GM19193 (cell line): ENCODE results near the gene ANKRD13C.

ENCODE experiments used
- POLR2A ChIP-seq: IDR thresholded peaks from 4 replicates; pipeline ENCODE4 v1.6.1; 2011; ENCODE audit not compliant: insufficient read depth, insufficient read length; ENCODE audit errors: extremely low read depth

Gene ANKRD13C

DNA sequence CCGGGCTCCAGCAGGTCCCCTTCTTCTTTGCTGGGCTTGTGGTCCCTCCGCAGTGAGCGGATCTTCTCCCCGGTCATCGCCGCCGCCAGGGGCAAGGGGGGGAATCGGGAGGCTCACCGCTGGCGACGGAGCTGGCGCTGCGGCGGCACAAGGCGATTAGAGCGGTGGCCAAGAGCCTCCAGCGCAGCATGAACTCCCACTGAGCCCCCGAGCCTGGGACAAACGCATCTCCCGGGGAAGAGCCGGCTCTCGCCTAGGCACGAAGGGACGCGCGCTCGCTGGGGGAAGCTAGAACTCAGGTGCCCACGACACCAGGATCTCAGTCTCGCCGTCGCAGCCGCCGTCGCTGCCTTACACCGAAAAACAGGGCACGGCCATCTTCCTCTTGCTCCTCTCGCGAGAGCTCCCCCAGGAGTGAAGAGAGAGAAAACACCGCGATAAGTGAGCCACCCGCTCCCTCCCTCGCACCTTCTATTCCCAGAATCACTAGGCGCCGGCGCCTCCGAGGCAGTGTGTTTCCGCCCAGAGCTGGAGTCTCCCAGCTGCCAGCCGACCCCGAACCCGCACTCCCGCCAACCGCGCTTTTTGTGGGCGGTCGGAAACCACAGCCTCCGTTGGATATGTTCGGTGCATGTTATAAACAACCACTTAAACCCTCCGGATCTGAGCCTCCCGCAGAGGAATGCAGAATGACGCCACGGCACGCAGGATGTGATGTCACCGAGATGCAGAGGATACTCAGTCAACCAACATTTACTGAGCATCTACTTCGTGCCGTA is at the start of gene ANKRD13C:
TSS of gene ANKRD13C (minus strand) at position 391 of the 779 bp plus-strand sequence. CDS start at position 77, 314 bp downstream.
- TF ChIP-seq POLR2A, result peak; percentile 97

GRCh38 chr1:70403759-70404158 is 49.2 kb upstream of the ANKRD13C start:
- TF ChIP-seq POLR2A, result no peak

GRCh38 chr1:70401974-70402373 is 47.5 kb upstream of the ANKRD13C start:
- TF ChIP-seq POLR2A, result no peak

- TF ChIP-seq POLR2A, result no peak
Measured at GRCh38 chr1:70400335-70400734, 45.8 kb upstream of the ANKRD13C start.

GRCh38 chr1:70397013-70397412 is 42.5 kb upstream of the ANKRD13C start:
- no peak for TF ChIP-seq POLR2A

DNA sequence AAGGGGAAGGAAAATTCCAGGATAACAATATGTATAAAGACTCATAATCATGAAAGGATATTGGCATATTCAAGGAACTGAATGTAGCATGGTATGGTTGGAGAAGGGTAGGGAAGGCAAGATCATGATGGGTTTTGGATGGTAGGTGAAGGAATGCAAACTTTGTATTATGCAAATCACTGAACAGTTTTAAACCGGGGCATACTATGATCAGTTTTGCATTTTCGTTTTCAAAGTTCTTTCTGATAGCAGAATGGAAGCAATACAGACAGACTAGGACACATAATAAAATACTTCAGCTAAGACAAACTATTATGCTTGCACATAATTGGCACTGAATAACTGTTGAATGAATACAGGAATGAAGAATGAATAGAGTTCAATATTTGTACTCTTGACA is 42.1 kb upstream of the ANKRD13C start:
- no peak for TF ChIP-seq POLR2A

DNA sequence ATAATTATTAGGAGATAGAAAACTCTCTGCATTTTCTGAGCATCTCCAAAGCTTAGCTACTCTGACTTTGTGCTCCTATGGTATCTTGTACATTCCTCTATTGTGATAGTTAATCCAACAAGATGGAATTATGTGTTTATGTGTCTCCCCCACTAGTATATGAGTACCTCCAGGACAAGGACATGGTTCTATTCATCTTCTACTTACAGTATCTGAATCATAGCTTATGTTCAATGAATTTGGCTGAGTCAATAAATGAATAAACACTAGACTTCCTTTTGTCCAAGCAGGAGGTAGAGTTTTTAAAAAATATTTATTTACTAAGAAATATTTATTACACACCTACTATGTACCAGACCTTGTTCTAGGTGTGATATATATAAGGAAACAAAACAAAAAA is 38.1 kb upstream of the ANKRD13C start:
- TF ChIP-seq POLR2A, result no peak

- no peak for TF ChIP-seq POLR2A
Measured at GRCh38 chr1:70387507-70387906, 33.0 kb upstream of the ANKRD13C start.

DNA sequence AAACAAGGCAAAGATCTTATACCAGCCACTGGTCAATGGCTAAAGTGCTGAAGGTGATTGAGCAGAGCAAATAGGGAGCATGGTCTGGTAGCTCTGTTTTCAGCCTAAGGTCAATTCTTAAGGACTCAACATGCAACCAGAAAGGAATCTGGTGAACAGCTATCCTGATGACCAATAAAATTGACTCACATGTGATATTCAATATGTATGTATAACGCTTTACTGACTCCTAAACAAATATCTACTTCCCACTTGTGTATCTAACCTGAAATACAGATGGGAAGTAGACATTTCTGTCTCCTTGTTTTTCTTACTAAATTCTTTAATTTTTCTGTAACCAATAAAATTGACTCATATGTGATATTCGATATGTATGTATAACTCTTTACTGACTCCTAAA is 31.6 kb upstream of the ANKRD13C start:
- no peak for TF ChIP-seq POLR2A

GRCh38 chr1:70385477-70385876 is 31.0 kb upstream of the ANKRD13C start:
- no peak for TF ChIP-seq POLR2A

DNA sequence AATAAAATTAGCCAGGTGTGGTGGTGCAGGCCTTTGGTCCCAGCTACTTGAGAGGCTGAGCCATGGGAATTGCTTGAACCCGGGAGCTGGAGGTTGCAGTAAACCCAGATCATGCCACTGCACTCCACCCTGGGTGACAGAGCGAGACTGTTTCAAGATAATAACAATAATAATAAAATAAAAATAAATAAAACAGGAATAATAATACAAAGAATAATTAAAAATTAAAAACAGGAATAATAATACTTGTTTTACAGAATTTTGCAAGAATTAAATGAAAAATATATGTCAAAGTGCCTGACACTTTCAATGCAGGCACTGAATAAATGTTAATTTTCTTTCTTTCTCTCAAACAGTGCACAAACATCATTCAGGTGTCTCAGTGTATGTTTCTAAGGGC is 30.0 kb upstream of the ANKRD13C start:
- no peak for TF ChIP-seq POLR2A

DNA sequence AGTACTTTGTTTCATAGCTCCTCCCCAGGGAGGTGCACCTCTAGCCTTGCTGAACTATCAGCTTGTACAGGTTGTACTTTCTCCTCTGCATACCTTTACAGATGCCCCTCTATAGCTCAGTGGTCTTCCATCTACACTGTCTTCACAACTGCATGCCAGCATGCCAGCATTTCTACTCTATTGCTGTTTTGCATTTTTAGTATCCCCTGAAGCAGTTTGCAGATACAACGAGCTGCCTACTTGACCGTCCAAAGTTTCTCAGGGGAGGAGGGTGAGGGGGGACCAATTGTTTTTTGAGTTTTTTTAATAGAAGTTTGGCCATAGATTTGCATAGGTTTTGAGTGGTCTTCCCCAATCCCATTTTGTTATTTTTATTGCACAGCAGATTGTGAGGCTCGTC is 29.0 kb upstream of the ANKRD13C start:
- no peak for TF ChIP-seq POLR2A

DNA sequence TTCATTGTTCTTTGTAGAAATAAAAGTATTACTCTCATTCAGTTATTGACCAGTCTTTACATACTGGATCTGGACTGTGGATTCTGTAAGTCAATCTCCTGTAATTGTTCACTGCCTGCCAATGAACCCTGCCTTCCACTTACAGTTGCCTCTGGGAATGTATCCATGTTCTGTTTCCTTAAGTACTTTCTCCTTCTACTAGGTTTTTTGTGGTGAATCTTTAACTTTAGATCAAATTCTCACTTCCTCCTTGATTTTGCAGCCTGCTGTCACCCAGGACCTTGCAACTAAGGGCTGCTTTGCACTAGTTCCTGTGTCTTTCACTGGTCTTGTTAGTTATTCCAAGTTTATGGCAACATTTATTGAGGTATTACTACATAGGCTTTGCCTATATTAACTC is 28.2 kb upstream of the ANKRD13C start:
- no peak for TF ChIP-seq POLR2A

- no peak for TF ChIP-seq POLR2A
Measured at GRCh38 chr1:70376196-70376595, 21.7 kb upstream of the ANKRD13C start.

- TF ChIP-seq POLR2A, result no peak
Measured at GRCh38 chr1:70372426-70372825, 17.9 kb upstream of the ANKRD13C start.

GRCh38 chr1:70364439-70364838 is 9.9 kb upstream of the ANKRD13C start:
- no peak for TF ChIP-seq POLR2A
